NCI-H446 (cell line): Measurements from ENCODE around the gene ENTR1.

ENCODE experiments used
- DNase-seq, 2 experiments: peaks; one replicate each; lab custom pipeline; 2025; lab: John Stamatoyannopoulos, UW

Gene ENTR1

GRCh38 chr9:136396219-136396515 lies 14.2 kb downstream of the ENTR1 start:
- no peak for DNase-seq

- no peak for DNase-seq
These were observed 14.8 kb downstream of the ENTR1 start for GRCh38 chr9:136395345-136396218.

- DNase-seq, result no peak
These were observed 15.4 kb downstream of the ENTR1 start for GRCh38 chr9:136395020-136395340.

- DNase-seq, result no peak
These were observed 15.9 kb downstream of the ENTR1 start for GRCh38 chr9:136394312-136395019.

- no peak for DNase-seq
These were observed 16.9 kb downstream of the ENTR1 start for GRCh38 chr9:136393531-136393930.

- DNase-seq, result no peak
These were observed 17.6 kb downstream of the ENTR1 start for GRCh38 chr9:136392538-136393449.

GRCh38 chr9:136391737-136392537 lies 18.5 kb downstream of the ENTR1 start:
- DNase-seq, result no peak

GRCh38 chr9:136389396-136389795 lies 21.0 kb downstream of the ENTR1 start:
- no peak for DNase-seq

GRCh38 chr9:136387217-136387616 lies 23.2 kb downstream of the ENTR1 start:
- no peak for DNase-seq

- peak; percentile 1 to 42 for DNase-seq
These were observed 24.4 kb downstream of the ENTR1 start for GRCh38 chr9:136386018-136386417.

GRCh38 chr9:136385015-136385414 lies 25.4 kb downstream of the ENTR1 start:
- no peak for DNase-seq

GRCh38 chr9:136383436-136383835 lies 27.0 kb downstream of the ENTR1 start:
- no peak for DNase-seq

GRCh38 chr9:136381966-136382513 lies 28.4 kb downstream of the ENTR1 start:
- no peak for DNase-seq

GRCh38 chr9:136381311-136381710 lies 29.1 kb downstream of the ENTR1 start:
- DNase-seq, result no peak

GRCh38 chr9:136380381-136380780 lies 30.0 kb downstream of the ENTR1 start:
- no peak for DNase-seq

GRCh38 chr9:136379891-136380290 lies 30.5 kb downstream of the ENTR1 start:
- no peak for DNase-seq

- DNase-seq, result no peak
These were observed 31.0 kb downstream of the ENTR1 start for GRCh38 chr9:136379401-136379800.

- no peak for DNase-seq
These were observed 31.5 kb downstream of the ENTR1 start for GRCh38 chr9:136379003-136379287.

- no peak for DNase-seq
These were observed 32.0 kb downstream of the ENTR1 start for GRCh38 chr9:136378170-136379002.

- no peak for DNase-seq
These were observed 32.9 kb downstream of the ENTR1 start for GRCh38 chr9:136377341-136378169.
